Dermis microvascular lymphatic vessel endothelial cell (primary cell): Measurements from ENCODE around the gene GPC2. TPM values are rescaled to one million over a fixed set of nuclear protein-coding genes. Genes with fewer than 3 reads are reported as not detected.

ENCODE experiments used
- DNase-seq, 2 donors: peaks; one replicate each; pipeline versions ENCODE4 v3.0.0 to v3.0.0-alpha.2; 2010; ENCODE audit warnings: low read depth in 2 of 2
- total RNA-seq: library from RNA; depleted of rRNA; stranded (reverse); fragments of >200 nt; gene quantifications from 2 replicates; pipeline ENCODE4 v1.2.1, GENCODE V29; 2014

Gene GPC2
- total RNA-seq, 1 donor from 2014 or later, result 1.9 TPM

GRCh38 chr7:100124301-100125230 lies 52.6 kb downstream of the GPC2 start:
- DNase-seq, result no peak

- no peak for DNase-seq
Observed at GRCh38 chr7:100122568-100122967, 54.6 kb downstream of the GPC2 start.

GRCh38 chr7:100122067-100122466 lies 55.1 kb downstream of the GPC2 start:
- no peak for DNase-seq

GRCh38 chr7:100120733-100121036 lies 56.5 kb downstream of the GPC2 start:
- no peak for DNase-seq

GRCh38 chr7:100119970-100120732 lies 57.0 kb downstream of the GPC2 start:
- DNase-seq, result no peak

Other genes with a start within 250 kb of the GPC2 start
- gene GJC3, start 247.8 kb downstream of the GPC2 start, total RNA-seq, result 0.26 and 0.63 TPM in 2 replicates
- not detected in 2 replicates for gene AZGP1, start 201.3 kb downstream of the GPC2 start, total RNA-seq
- gene ZKSCAN1, start 161.8 kb downstream of the GPC2 start, total RNA-seq, result 21.7 and 30.7 TPM in 2 replicates
- gene ZSCAN21, start 127.6 kb downstream of the GPC2 start, total RNA-seq, result 5.4 and 6.2 TPM in 2 replicates
- gene ZNF3, start 95.7 kb downstream of the GPC2 start, total RNA-seq, result 22.5 and 30.1 TPM in 2 replicates
- gene COPS6, start 88.4 kb downstream of the GPC2 start, total RNA-seq, result 66.1 and 79.3 TPM in 2 replicates
- 54.0 and 106 TPM in 2 replicates for gene MCM7, start 76.0 kb downstream of the GPC2 start, total RNA-seq
- gene AP4M1, start 75.7 kb downstream of the GPC2 start, total RNA-seq, result 12.3 and 16.8 TPM in 2 replicates
- gene TAF6, start 58.0 kb downstream of the GPC2 start, total RNA-seq, result 21.6 and 25.8 TPM in 2 replicates
- 24.4 and 26.2 TPM in 2 replicates for gene CNPY4, start 57.7 kb downstream of the GPC2 start, total RNA-seq
- gene MBLAC1, start 50.4 kb downstream of the GPC2 start, total RNA-seq, result 2.1 and 2.2 TPM in 2 replicates
- 84.2 and 112 TPM in 2 replicates for gene LAMTOR4, start 28.5 kb downstream of the GPC2 start, total RNA-seq
- 4.4 and 5.8 TPM in 2 replicates for gene TRAPPC14, start 18.7 kb downstream of the GPC2 start, total RNA-seq
- gene GAL3ST4, start 8.8 kb downstream of the GPC2 start, total RNA-seq, result 0.13 TPM in 2 replicates
- gene STAG3, start 537 bp upstream of the GPC2 start, total RNA-seq, result 0.13 and 0.38 TPM in 2 replicates
- not detected in 2 replicates for gene PVRIG, start 42.6 kb upstream of the GPC2 start, total RNA-seq
- gene SPDYE3, start 130.3 kb upstream of the GPC2 start, total RNA-seq, result not detected in 2 replicates
- 4.1 and 10.2 TPM in 2 replicates for gene PILRB, start 180.7 kb upstream of the GPC2 start, total RNA-seq
- 0.13 TPM in 1 of 2 replicates, not detected in the other for gene PILRA, start 196.1 kb upstream of the GPC2 start, total RNA-seq